SK-N-SH (cell line): Measurements from ENCODE around the gene FBXO21.

ENCODE experiments used
- CTCF ChIP-seq: fragments of 200-600 bp; sonication (generic); IDR thresholded peaks from 2 replicates; pipeline ENCODE4 v1.6.1; 2017; ENCODE audit warnings: antibody characterized with exemption, mild to moderate bottlenecking, moderate library complexity
- RAD21 ChIP-seq: IDR thresholded peaks from 2 replicates; pipeline ENCODE4 v1.6.1; 2012; ENCODE audit warnings: mild to moderate bottlenecking, low read length

- TF ChIP-seq RAD21 (no peak), CTCF (no peak)
These were observed 1.8 kb upstream of the FBXO21 start for GRCh38 chr12:117192057-117192456.
